AG10803 (cell line): Measurements from ENCODE around the gene PTTG1.

Experiments
- DNase-seq: peaks from one replicate; pipeline ENCODE4 v3.0.0; 2010; ENCODE audit warnings: low read depth
- H3K4me3 ChIP-seq: 2 replicates; pipeline ENCODE4 v1.5.1; 2011; ENCODE audit warnings: mild to moderate bottlenecking, low read length, control low read depth
- CTCF ChIP-seq: conservative IDR thresholded peaks from 2 replicates; pipeline ENCODE4 v1.5.1; 2011; ENCODE audit warnings: mild to moderate bottlenecking, low read length, control low read depth, inconsistent platforms

Gene PTTG1

GRCh38 chr5:160445132-160445531 is 23.5 kb downstream of the PTTG1 start:
- no peak for DNase-seq
- no peak for TF ChIP-seq CTCF
- no peak overlapping the region for H3K4me3 ChIP-seq

GRCh38 chr5:160445751-160446150 is 24.1 kb downstream of the PTTG1 start:
- no peak for TF ChIP-seq CTCF
- no peak overlapping the region for H3K4me3 ChIP-seq
- no peak for DNase-seq

GRCh38 chr5:160448886-160449285 is 27.2 kb downstream of the PTTG1 start:
- DNase-seq = no peak
- no peak overlapping the region for H3K4me3 ChIP-seq
- no peak for TF ChIP-seq CTCF

- no peak for TF ChIP-seq CTCF
- no peak for DNase-seq
- no peak overlapping the region for H3K4me3 ChIP-seq
These were observed 27.8 kb downstream of the PTTG1 start for GRCh38 chr5:160449458-160449857.

- no peak overlapping the region for H3K4me3 ChIP-seq
- no peak for DNase-seq
- TF ChIP-seq CTCF = no peak
These were observed 28.7 kb downstream of the PTTG1 start for GRCh38 chr5:160450164-160450932.

GRCh38 chr5:160451281-160451680 is 29.6 kb downstream of the PTTG1 start:
- DNase-seq = no peak
- no peak for TF ChIP-seq CTCF

GRCh38 chr5:160452036-160452435 is 30.4 kb downstream of the PTTG1 start:
- no peak for DNase-seq
- no peak for TF ChIP-seq CTCF
- H3K4me3 ChIP-seq = no peak overlapping the region

More at GRCh38 chr5:160451281-160451680, 29.6 kb downstream of the PTTG1 start:
- no peak overlapping the region for H3K4me3 ChIP-seq
